H9 (cell line): ENCODE measurements around the gene PNMT. TPM values are rescaled to one million over a fixed set of nuclear protein-coding genes. Genes with fewer than 3 reads are reported as not detected.

Experiments used
- DNase-seq: peaks from one replicate; pipeline ENCODE4 v3.0.0-alpha.2; 2017
- H2AFZ ChIP-seq: one replicate; pipeline ENCODE4 v1.6.1; 2013; ENCODE audit warnings: mild to moderate bottlenecking, low read length, control low read depth, moderate library complexity
- H2AK5ac ChIP-seq: 2 replicates; pipeline ENCODE4 v1.6.1; 2013; ENCODE audit warnings: low read length, control low read depth, mixed read lengths; ENCODE audit not compliant: insufficient read length
- H2BK120ac ChIP-seq: one replicate; pipeline ENCODE4 v1.6.1; 2013; ENCODE audit warnings: low read depth, mild to moderate bottlenecking, low read length, control low read depth, inconsistent platforms; ENCODE audit not compliant: poor library complexity, severe bottlenecking
- H2BK12ac ChIP-seq: 2 replicates; pipeline ENCODE4 v1.6.1; 2013; ENCODE audit warnings: low read length, control low read depth, mixed read lengths, low read depth; ENCODE audit not compliant: insufficient read length
- H2BK15ac ChIP-seq: 2 replicates; pipeline ENCODE4 v1.6.1; 2013; ENCODE audit warnings: low read depth, low read length, control low read depth
- H2BK20ac ChIP-seq: one replicate; pipeline ENCODE4 v1.6.1; 2013; ENCODE audit warnings: low read depth, mild to moderate bottlenecking, low read length, control low read depth, inconsistent platforms; ENCODE audit not compliant: poor library complexity, severe bottlenecking
- H2BK5ac ChIP-seq: 2 replicates; pipeline ENCODE4 v1.6.1; 2013; ENCODE audit warnings: low read length, control low read depth, mixed read lengths; ENCODE audit not compliant: insufficient read length
- H3K14ac ChIP-seq: 2 replicates; pipeline ENCODE4 v1.6.1; 2013; ENCODE audit warnings: low read length, control low read depth; ENCODE audit not compliant: insufficient read depth
- H3K18ac ChIP-seq: 2 replicates; pipeline ENCODE4 v1.6.1; 2013; ENCODE audit warnings: low read depth, mild to moderate bottlenecking, mixed read lengths, low read length, control low read depth; ENCODE audit not compliant: insufficient read length
- H3K23ac ChIP-seq: 2 replicates; pipeline ENCODE4 v1.6.1; 2013; ENCODE audit warnings: low read length, control low read depth, mixed read lengths, low read depth; ENCODE audit not compliant: insufficient read length
- H3K23me2 ChIP-seq: 2 replicates; pipeline ENCODE4 v1.6.1; 2013; ENCODE audit warnings: low read depth, mild to moderate bottlenecking, mixed read lengths, low read length, control low read depth; ENCODE audit not compliant: insufficient read length, poor library complexity, severe bottlenecking
- H3K27ac ChIP-seq: 2 replicates; pipeline ENCODE4 v1.5.1; 2013; ENCODE audit warnings: low read length, control low read depth, mixed read lengths, low read depth; ENCODE audit not compliant: insufficient read length
- H3K27me3 ChIP-seq: 2 replicates; pipeline ENCODE4 v1.6.1; 2013; ENCODE audit warnings: low read length, control low read depth, inconsistent platforms; ENCODE audit not compliant: insufficient read depth
- H3K4ac ChIP-seq: 2 replicates; pipeline ENCODE4 v1.6.1; 2013; ENCODE audit warnings: low read depth, mild to moderate bottlenecking, control low read depth, inconsistent platforms, low read length, moderate library complexity
- H3K4me1 ChIP-seq: 2 replicates; pipeline ENCODE4 v1.6.1; 2013; ENCODE audit warnings: low read length, control low read depth, inconsistent platforms; ENCODE audit not compliant: insufficient read depth
- H3K4me2 ChIP-seq: 2 replicates; pipeline ENCODE4 v1.6.1; 2013; ENCODE audit warnings: low read length, control low read depth, mixed read lengths; ENCODE audit not compliant: insufficient read length, insufficient read depth
- H3K56ac ChIP-seq: 2 replicates; pipeline ENCODE4 v1.6.1; 2013; ENCODE audit warnings: low read depth, mild to moderate bottlenecking, mixed read lengths, low read length, control low read depth; ENCODE audit not compliant: insufficient read length
- H3K79me1 ChIP-seq: 2 replicates; pipeline ENCODE4 v1.6.1; 2013; ENCODE audit warnings: low read depth, mild to moderate bottlenecking, moderate library complexity, low read length, control low read depth, inconsistent platforms; ENCODE audit not compliant: insufficient read depth, poor library complexity, severe bottlenecking
- H3K79me2 ChIP-seq: 2 replicates; pipeline ENCODE4 v1.6.1; 2013; ENCODE audit warnings: low read length, control low read depth, inconsistent platforms; ENCODE audit not compliant: insufficient read depth
- H3K9ac ChIP-seq: 2 replicates; pipeline ENCODE4 v1.6.1; 2013; ENCODE audit warnings: low read length, control low read depth, mixed read lengths; ENCODE audit not compliant: insufficient read length; ENCODE audit errors: extremely low read depth
- H3K9me3 ChIP-seq: one replicate; pipeline ENCODE4 v1.6.1; 2013; ENCODE audit warnings: low read depth, low read length, inconsistent platforms; ENCODE audit not compliant: control insufficient read depth
- H3T11ph ChIP-seq: one replicate; pipeline ENCODE4 v1.6.1; 2013; ENCODE audit warnings: mild to moderate bottlenecking, low read length, control low read depth, inconsistent platforms
- H4K20me1 ChIP-seq: one replicate; pipeline ENCODE4 v1.6.1; 2013; ENCODE audit not compliant: control insufficient read depth, insufficient read length, insufficient read depth
- H4K5ac ChIP-seq: 2 replicates; pipeline ENCODE4 v1.6.1; 2013; ENCODE audit warnings: low read depth, mild to moderate bottlenecking, mixed read lengths, low read length, control low read depth; ENCODE audit not compliant: insufficient read length
- H4K8ac ChIP-seq: replicated peaks from 2 replicates; pipeline ENCODE4 v1.6.1; 2013; ENCODE audit warnings: low read length, control low read depth, mixed read lengths, low read depth; ENCODE audit not compliant: insufficient read length
- H4K91ac ChIP-seq: 2 replicates; pipeline ENCODE4 v1.6.1; 2013; ENCODE audit warnings: low read depth, mild to moderate bottlenecking, moderate library complexity, mixed read lengths, low read length, control low read depth; ENCODE audit not compliant: insufficient read length
- H3K27ac Mint-ChIP-seq, 3 experiments: 2 replicates in 2 of 3; 3 replicates in 1 of 3; pipeline ENCODE4 v1.8.0; 2020 to 2021; ENCODE audit warnings: mixed read lengths in 3 of 3, mild to moderate bottlenecking in 1 of 3, moderate library complexity in 1 of 3
- H3K27me3 Mint-ChIP-seq: 2 replicates; pipeline ENCODE4 v1.8.0; 2021; ENCODE audit warnings: low read depth, mild to moderate bottlenecking, moderate library complexity, mixed read lengths
- H3K36me3 Mint-ChIP-seq, 3 experiments: 2 replicates in 2 of 3; 3 replicates in 1 of 3; pipeline ENCODE4 v1.8.0; 2020 to 2021; ENCODE audit warnings: low read depth in 3 of 3, mixed read lengths in 3 of 3; ENCODE audit not compliant: insufficient read depth in 1 of 3
- H3K4me1 Mint-ChIP-seq, 2 experiments: 2 replicates each; pipeline ENCODE4 v1.8.0; 2020; ENCODE audit warnings: mixed read lengths in 2 of 2
- H3K4me3 Mint-ChIP-seq, 2 experiments: 2 replicates in 1 of 2; 3 replicates in 1 of 2; pipeline ENCODE4 v1.8.0; 2020 to 2021; ENCODE audit warnings: mild to moderate bottlenecking in 2 of 2, mixed read lengths in 2 of 2, moderate library complexity in 1 of 2
- H3K9me3 Mint-ChIP-seq, 2 experiments: 2 replicates in 1 of 2; 3 replicates in 1 of 2; pipeline ENCODE4 v1.8.0; 2020; ENCODE audit warnings: mild to moderate bottlenecking in 2 of 2, mixed read lengths in 2 of 2, moderate library complexity in 1 of 2
- CTCF ChIP-seq: fragments of 200-600 bp; sonication (generic); conservative IDR thresholded peaks from 3 replicates; pipeline ENCODE4 v1.8.0; 2021; ENCODE audit warnings: antibody characterized with exemption, mild to moderate bottlenecking
- whole genome bisulfite sequencing: extraction: QIAGEN DNeasy Blood & Tissue Kit; methylation state at CpG from one replicate; pipeline ENCODE4 v1.1.7; 2013; ENCODE audit warnings: missing lambda C conversion rate, low lambda C conversion rate, mixed read lengths; ENCODE audit not compliant: insufficient read length; ENCODE audit errors: extremely low coverage; 5-methylcytosine and 5-hydroxymethylcytosine counted together
- total RNA-seq: library from RNA; stranded (reverse); gene quantifications from 2 replicates; pipeline ENCODE4 v1.2.1, GENCODE V29; 2021

Gene PNMT
- total RNA-seq, 1 experiment from 2014 or later, result 2.1 TPM

GRCh38 chr17:39677542-39678339, 9.5 kb downstream of the PNMT start:
- H4K8ac ChIP-seq, result no peak overlapping the region
- no peak overlapping the region for H2BK20ac ChIP-seq
- no peak overlapping the region for H3K18ac ChIP-seq
- no peaks in the 10 kb centered on the region for H3K9me3 Mint-ChIP-seq
- no peaks in the 10 kb centered on the region for H4K20me1 ChIP-seq
- no peak for DNase-seq
- H3K27me3 ChIP-seq, result no peaks in the 10 kb centered on the region
- no peak overlapping the region for H2BK12ac ChIP-seq
- H2BK15ac ChIP-seq, result no peak overlapping the region
- H3K4me2 ChIP-seq, result no peak overlapping the region
- H4K5ac ChIP-seq, result no peak overlapping the region
- H2AFZ ChIP-seq, result no peak overlapping the region
- no peaks in the 10 kb centered on the region for H3K79me1 ChIP-seq
- H3K9me3 ChIP-seq, result no peaks in the 10 kb centered on the region
- no CpG with 5 or more reads among the region's 13 CpGs for WGBS
- peaks cover 26 to 28% of the 10 kb centered on the region in 2 experiments for H3K4me1 Mint-ChIP-seq
- H3K14ac ChIP-seq, result no peak overlapping the region
- H3K23me2 ChIP-seq, result no peaks in the 10 kb centered on the region
- H2AK5ac ChIP-seq, result no peak overlapping the region
- no peak overlapping the region for H3K56ac ChIP-seq
- H3K27ac ChIP-seq, result no peak overlapping the region
- peaks cover 5% of the 10 kb centered on the region for H3K27me3 Mint-ChIP-seq
- no peaks in the 10 kb centered on the region for H3K4me1 ChIP-seq
- no peak overlapping the region for H3K9ac ChIP-seq
- peaks cover 3 to 18% (median 8%) of the 10 kb centered on the region in 3 experiments; a peak in 6 of 7 replicates for H3K36me3 Mint-ChIP-seq
- H3K4me3 Mint-ChIP-seq, result no peak overlapping the region; a peak in 1 of 5 replicates
- H3T11ph ChIP-seq, result no peak overlapping the region
- no peak for TF ChIP-seq CTCF
- no peak overlapping the region for H2BK5ac ChIP-seq
- no peak overlapping the region for H3K23ac ChIP-seq
- no peaks in the 10 kb centered on the region for H3K79me2 ChIP-seq
- no peak overlapping the region for H3K4ac ChIP-seq
- H4K91ac ChIP-seq, result no peak overlapping the region
- peak overlapping the region in 2 of 3 experiments; percentile 48 to 79; a peak in 3 of 7 replicates for H3K27ac Mint-ChIP-seq
- no peak overlapping the region for H2BK120ac ChIP-seq
